GM19328 (cell line): ENCODE measurements around the gene R3HDM1.
"Not testable (repeated sequence)": the region's sequence is repeated elsewhere in the genome, so short reads cannot be mapped to it uniquely, and the experiment has no call there.

ENCODE experiments used
- ATAC-seq: cut with Tn5 transposase; IDR thresholded peaks from one replicate; pipeline ENCODE4 v1.9.1; 2021; ENCODE audit warnings: mild to moderate bottlenecking, moderate library complexity; ENCODE audit not compliant: unreplicated experiment

Gene R3HDM1

DNA sequence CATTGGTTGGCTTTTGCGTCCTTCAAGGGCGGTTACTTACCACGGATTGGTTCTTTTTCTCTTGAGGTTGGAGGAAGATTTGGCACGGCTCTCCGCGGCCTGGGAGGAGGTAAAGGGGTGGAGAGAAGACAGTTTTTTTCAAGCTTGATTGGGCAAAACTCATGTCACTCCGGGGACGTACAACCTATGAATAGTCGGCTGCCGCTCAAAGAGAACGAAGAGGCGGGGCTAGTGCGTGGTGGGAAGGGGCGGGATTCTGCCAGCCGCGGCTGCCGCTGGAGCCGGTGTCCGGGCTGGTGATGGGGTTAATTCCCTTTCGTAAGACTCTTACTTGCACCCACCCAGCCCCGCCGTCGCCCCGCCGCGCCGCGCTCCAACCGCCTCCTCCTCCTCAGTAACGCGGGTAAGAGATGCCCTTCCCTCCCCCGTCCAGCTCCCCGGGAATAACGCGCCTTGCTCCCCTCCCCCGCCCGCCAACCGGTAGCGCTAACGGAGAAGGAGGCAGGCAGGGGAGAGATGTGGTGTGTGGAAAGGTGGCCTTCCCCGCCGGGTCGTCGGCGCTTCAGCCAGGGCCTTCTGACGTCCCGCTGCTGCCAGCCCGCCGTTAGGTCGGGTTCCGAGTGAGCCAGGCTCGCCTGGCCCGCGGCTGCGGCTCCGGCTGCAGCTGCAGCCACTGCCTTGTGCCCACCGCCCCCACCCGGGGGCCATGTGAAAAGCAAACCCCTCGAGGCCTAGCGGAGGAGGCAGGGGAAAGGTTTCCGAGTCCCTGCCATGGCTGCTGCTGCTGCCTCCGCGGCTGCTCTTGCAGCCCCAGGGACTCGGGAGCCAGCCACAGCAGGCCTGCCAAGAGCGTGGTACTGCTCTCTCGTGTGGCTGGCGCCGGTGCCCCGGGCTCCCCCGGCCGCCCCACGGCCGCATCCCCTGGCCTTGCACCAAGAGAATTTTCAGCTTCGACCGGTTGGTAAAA lies at the start of gene R3HDM1:
Gene R3HDM1, plus strand, starts transcription at position 254 of the 967 bp plus-strand sequence. CDS start 73,362 bp downstream, outside the sequence.
- ATAC-seq, result peak; percentile 74

DNA sequence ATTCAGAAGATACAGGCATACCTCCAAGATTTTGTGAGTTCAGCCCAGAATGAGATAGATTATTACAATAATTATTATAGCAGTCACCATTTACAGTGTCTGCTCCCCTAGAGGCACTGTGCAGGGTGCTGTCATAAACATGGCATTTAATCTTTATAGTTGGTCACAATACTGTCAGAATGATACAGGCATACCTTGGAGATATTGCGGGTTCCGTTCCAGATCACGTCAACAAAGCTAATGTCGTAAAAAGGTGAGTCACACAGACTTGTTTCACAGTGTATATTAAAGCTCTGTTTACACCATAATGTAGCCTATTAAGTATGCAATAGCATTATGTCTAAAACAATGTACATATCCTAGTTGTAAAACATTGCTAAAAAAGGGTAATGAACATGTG lies 45.8 kb upstream of the R3HDM1 start:
- no peak for ATAC-seq

DNA sequence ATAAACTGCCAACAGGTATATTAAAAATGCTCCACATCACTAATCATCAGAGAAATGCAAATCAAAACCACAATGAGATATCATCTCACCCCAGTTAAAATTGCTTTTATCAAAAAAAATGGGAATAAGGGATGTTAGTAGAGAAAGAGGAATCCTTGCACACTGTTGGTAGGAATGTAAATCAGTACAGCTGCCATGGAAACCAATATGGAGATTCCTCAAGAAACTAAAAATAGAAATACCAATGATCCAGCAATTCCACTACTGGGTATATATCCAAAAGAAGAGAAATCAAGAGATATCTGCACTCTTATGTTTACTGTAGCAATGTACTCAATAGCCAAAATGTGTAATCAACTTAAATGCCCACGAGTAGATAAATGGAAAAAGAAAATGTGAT lies 40.9 kb upstream of the R3HDM1 start:
- ATAC-seq, result no peak

DNA sequence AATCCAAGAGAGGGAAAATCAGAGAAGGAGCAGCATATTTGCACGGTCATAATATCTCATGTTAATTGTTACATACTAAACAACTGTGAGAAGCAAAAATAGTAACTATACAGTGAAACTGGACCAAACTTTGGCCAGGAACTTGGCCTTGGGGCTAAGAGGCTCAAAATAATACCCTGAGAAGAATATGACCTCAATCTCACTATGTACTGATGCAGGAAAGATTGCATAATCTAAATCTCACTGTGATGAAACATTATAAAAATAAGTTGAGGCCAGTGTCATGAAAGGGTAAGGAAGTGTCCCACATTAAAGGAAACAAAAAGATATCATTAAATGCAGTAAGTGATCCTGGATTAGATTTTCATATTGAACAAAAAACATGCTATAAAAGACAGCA lies 36.8 kb upstream of the R3HDM1 start:
- ATAC-seq, result no peak

DNA sequence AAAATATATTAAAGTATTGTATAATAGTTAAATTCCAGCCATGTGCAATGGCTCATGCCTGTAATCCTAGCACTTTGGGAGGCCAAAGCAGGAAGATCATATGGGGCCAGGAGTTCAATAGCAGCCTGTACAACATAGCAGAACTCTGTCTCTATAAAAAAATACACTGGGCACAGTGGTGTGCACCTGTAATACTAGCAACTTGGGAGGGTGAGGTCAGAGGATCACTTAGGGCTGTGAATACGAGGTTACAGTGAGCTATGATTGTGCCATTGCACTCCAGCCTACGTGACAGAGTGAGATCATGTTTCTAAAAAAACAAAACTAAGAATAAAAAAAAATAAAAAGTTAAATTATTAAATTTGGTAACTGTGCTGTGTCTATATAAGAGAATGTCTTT lies 36.4 kb upstream of the R3HDM1 start:
- no peak for ATAC-seq

DNA sequence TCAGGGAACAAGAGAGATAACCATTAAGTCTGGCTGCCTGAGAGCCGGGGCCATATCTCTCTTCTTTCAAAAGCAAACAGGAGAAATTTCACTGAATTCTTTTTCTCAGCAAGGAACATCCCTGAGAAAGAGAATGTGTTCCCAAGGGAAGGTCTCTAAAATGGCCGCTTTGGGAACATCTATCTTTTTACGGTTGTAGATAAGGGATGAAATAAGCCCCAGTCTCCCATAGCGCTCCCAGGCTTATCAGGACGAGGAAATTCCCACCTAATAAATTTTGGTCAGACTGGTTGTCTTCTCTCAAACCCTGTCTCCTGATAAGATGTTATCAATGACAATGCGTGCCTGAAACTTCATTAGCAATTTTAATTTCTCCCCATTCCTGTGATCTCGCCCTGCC lies 32.7 kb upstream of the R3HDM1 start:
- ATAC-seq, result not testable (repeated sequence)

DNA sequence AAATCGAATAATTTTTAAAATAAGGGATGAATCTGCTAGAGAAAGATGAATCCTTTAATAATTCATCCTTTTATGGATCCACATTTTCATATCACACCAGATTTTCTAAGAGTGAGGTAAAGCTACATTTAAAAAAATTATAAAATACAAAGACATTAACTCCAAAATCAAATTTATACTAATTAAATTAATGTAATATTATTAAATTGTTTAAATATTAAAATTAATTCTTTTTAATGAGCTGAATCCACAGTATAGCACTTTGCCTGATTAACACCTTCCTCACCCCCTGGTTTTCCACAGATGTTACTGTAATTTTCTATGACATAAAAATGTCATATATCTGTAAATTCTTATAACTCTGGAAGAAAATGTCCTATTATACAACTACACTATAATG lies 26.5 kb upstream of the R3HDM1 start:
- no peak for ATAC-seq

DNA sequence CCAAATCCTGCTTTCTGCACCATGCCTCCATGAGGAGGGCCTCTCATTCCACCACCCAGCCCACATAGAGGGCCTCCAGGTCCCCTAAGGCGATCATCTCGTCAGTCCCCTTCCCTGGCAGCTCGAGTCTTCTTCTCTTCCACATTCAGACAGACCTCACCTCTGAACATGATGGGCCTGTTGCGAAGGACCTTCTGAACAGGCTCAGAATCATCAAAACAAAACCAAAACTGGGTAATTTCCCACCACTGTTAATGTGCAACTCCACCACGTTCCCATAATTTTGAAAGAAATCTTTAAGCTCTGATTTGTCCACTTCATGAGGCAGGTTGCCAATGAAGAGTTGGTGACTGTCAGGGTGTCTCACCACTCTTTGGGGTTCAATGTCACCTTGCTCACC lies 20.7 kb upstream of the R3HDM1 start:
- no peak for ATAC-seq

DNA sequence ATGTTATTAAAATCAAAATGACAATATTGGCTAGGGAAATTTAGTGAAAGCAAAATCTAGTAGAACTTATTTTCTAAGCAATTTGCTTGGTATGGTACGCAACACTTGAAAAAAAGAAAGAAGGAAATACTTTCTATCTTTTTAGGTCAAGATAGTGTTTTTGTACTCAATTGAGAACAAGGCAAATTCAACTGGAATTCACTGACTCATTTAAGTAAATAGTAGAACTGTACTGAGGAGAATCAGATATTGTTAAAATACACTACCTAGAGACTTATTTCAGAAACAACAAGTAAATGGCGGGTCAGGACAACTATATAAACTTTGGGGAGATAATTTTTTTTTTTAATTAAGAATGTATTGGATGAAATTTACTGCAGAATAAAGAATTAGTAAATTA lies 19.2 kb upstream of the R3HDM1 start:
- no peak for ATAC-seq

DNA sequence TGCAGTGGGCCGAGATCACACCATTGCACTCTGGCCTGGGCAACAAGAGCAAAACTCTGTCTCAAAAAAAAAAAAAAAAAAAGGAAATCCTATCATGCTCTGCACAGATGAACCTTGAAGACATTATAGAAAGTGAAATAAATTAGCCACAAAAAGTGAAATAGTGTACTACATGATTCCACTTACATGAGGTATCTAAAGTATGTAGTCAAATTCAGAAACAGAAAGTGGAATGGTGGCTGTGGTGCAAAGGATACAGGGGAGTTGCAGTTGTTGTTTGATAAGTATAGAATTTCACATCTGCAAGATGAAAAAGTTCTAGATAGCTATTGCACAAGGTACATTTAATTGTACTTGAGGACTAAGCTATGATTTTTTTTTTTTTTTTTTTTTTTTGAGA lies 5.5 kb upstream of the R3HDM1 start:
- ATAC-seq, result no peak

DNA sequence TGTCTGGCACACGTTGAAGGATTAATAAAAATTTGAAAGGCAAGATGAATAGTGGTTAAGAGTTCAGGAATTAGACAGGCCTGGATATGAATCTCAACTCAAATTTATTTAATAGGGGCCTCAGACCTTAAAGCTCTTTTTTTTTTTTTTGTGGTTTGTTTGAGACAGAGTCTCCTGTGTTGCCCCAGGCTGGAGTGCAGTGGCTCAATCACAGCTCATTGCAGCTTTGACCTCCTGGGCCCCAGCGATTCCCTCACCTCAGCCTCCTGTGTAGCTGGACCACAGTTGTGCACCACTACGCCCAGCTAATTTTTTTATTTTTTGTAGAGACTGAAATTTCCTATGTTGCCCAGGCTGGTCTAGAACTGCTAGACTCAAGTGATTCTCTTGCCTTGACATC lies 3.3 kb upstream of the R3HDM1 start:
- no peak for ATAC-seq

DNA sequence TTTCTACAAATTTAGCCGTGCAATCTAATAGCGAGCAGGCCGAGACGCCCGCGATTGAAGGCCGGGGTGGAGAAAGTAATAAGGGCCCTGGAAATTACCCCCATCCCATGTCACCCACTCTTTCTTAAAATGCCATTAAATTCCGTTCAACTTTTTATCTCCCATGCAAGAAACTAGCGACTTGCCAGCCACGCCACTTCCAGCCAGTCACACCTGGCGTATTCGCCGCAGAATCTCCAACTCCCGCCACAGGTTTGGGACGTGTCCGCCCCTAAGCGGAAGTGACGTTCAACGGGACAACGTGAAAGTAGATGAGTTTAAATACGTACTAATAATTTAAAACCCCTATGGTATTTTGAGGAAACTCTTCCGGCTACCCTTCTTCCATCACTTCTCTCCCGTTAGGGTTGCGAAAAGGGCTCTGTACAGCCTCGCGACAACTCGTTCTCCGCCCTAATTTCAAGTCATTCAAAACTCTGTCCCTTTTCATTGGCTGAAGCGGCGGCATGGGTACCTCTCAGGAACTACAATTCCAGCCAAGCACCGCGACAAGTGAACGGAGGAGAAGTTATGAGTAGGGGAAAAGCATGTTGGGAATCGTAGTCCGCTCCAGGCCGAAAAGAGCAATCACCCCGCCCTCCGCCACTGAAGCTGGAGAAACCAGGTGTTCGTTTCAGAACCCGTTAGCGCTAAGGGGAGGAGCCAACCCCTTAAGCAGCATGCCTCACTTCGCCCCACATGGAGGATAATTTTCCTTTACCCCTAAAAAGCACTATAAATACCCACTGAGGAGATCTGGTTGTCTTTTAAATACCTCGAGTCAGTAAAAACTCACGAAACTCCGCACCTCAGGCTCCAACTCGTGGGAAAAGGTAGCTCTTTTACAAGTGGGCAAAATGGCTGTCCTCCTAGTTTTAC lies 712 bp upstream of the R3HDM1 start, which contains the start of gene ZRANB3:
Gene ZRANB3, minus strand, starts transcription at position 906 of the 918 bp plus-strand sequence.
- peak; percentile 63 for ATAC-seq

DNA sequence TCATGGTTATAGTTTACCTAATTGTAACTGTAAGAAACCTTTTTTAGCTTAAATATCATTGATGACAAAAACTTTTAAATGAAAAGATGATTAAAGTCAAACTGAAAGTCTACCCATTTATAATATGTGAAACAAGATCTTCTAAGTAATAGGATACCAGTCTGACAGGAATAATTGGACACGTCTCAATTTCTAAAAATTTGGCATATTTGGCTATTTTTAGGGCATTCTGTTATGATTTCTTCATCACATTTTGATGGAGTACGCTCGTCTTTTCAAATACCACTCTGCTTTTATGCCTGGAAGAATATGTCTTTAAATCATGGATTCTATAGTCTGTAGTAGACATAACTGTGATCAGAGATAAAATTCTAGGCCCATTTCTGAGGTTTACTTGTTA lies 1.3 kb downstream of the R3HDM1 start:
- no peak for ATAC-seq

DNA sequence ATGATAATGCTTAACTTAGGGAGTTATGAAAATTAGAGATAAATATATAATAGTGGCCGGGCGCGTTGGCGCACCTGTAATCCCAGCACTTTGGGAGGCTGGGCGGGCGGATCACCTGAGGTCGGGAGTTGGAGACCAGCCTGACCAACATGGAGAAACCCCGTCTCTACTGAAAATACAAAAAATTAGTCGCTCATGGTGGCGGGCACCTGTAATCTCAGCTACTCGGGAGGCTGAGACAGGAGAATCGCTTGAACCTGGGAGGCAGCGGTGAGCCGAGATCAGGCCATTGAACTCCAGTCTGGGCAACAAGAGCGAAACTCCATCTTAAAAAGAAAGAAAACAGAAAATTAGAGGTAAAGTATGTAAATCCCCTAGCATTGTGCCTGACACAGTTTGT lies 2.3 kb downstream of the R3HDM1 start:
- ATAC-seq, result not testable (repeated sequence)

DNA sequence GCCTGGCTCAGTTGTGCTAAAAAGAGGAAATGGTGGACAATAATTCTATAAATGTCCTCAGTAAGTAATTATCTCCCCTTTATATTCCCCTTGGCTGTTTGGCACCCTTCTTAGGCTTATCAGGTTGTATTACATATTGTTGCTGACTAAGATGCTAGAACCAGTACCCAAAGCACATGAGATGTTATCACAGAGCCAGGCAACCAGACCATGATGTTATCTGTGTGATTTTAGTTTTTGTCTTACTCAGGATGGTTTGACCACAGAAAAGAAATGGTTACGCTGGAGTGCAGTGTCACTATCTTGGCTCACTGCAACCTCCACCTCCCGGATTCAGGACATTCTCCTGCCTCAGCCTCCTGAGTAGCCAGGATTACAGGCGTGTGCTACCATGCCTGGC lies 15.2 kb downstream of the R3HDM1 start:
- ATAC-seq, result no peak

DNA sequence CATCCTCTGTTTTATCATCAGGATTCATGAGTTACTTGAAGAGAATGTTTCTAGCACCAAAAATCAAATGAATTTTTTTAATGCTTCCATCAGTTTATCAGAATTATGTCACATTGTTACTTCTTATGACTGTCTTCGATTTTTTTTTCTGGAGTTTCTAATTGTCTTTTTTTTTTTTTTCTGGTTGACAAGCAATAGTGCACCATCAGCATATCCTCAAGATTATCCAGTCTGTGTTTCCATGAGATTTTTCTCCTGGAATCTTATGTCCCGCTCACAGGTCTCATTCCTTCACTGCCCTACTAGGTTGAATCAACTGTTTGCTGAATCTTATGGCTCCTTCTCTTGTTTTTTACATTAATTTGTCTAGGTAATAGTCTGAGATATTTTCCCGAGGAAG lies 16.0 kb downstream of the R3HDM1 start:
- no peak for ATAC-seq

DNA sequence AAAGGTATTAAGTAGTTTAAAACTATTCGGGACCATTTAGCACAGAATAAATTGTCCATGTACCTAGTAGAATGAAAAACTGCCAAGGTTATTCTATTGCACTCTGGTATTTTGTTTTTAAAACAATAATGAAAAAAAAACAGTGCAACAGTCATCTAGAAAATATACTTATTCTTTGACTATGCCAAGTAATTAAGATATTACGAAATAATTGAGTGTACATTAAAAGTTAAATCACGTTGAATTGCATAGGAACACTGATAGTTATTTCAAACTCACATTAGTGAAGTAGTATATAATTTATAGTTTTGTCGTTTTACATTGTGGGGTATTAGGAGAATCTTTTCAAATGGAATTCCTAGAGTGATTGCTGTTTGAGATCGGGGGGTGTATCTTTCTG lies 20.1 kb downstream of the R3HDM1 start:
- no peak for ATAC-seq

DNA sequence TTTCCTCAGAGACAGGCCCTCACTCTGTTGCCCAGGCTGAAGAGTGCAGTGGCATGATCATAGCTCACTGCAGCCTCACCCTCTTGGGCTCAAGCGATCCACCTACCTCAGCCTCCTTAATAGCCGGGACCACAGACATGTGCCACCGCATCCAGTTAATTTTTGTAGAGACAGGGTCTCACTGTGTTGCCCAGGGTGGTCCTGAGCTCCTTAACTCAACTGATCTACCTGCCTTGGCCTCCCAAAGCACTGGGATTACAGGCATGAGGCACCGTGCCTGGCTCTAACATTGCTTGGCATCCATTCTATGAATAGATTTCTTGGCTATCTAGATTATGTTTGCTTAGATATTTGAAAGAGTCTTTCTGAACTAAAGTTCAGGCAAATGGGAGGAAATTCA lies 21.6 kb downstream of the R3HDM1 start:
- ATAC-seq, result no peak

DNA sequence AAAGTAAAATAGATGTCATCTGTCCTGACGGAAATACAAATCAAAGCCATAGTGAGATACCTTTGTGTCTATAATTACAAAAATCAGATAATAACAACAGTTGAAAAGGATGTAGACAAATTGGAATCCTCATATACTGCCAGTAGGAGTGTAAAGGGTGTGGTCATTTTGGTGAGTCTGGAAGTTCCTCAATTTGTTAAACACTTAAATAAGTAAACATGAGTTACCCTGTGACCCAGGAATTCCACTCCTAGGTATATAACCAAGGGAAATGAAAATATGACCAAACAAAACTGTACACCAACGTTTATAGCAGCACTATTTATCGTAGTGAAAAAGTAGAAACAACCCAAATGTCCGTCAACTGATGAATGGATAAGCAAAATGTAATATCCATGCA lies 24.0 kb downstream of the R3HDM1 start:
- ATAC-seq, result no peak

DNA sequence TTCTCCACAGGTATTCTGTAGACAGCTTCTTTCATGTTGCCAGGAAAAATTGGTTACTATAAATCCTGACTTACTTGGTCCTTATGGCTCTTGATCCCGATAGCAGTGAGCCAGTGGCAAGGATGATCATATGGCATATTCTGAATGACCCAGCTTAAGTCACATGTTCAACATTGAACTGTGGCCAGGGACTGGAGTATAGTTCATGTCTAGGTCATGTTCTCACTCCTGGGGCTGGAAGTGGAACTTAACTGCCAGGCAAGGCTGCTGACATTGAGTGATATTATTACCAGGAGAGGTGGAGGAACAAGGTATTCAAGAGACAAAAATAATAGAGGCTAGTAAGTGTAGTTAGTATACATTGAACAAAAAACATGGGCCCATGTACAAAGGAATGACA lies 26.2 kb downstream of the R3HDM1 start:
- ATAC-seq, result no peak

DNA sequence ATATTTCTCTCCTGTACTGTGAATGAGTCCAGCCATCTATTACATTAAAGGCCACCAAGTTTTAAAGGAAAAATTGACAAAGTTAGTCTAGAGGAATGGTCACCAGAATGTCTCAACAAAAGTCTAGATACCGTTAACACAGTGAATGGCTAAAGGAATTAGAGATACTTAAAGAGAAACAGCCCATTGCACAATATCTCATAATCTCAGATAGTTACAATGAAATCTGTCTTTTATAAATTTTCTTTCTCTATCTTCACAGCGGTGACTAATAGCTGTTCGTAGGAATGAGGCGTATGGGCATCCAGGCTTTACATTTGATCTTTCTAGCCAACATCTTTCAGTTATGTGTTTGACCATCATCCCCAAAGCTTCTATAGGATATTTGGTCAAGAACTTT lies 30.6 kb downstream of the R3HDM1 start:
- no peak for ATAC-seq

DNA sequence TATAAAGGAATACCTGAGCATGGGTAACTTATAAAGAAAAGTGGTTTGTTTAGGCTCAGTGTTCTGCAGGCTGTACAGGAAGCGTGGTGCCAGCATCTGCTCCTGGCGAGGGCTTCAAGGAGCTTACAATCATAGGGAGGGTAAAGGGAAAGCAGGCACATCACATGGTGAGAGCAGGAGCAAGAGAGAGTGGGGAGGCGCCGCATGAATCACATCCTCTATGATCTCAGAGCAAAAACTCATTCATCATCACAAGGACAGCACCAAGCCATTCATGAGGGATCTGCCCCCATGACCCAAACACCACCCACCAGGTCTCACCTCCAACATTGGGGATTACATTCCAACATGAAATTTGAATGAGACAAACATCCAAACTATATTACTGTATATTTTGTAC lies 32.5 kb downstream of the R3HDM1 start:
- no peak for ATAC-seq
